Measurements from ENCODE around the gene SNX13. TPM values are rescaled to one million over a fixed set of nuclear protein-coding genes. Genes with fewer than 3 reads are reported as not detected.

Gene SNX13
- total and polyA plus RNA-seq, 7 donors: 9.6 to 80.9 (median 43.8) TPM

DNA sequence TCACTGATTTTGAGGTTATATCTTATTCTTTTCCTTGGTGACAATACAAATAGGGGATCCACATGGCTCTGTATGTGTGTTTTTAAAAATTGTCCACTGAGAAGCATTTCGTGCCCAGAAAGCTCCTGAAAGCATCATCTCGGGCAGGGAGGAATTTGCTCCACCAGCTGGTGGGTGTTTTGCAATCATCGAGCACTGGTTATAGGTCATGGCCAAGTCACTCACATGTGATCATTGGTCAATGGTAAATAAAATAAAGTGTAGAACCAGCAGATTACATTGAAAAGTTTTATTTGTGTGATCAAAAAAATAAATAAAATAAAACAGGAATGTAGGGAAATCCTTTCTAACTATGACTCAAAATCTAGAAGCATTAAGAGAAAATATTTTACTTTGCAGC, 23.0 kb upstream of the SNX13 start:
- intact Hi-C loops (cut with DNase I): no loop called here
- no peaks in the 10 kb centered on the region for H3K27me3 ChIP-seq
- TF ChIP-seq, protein P1, sequence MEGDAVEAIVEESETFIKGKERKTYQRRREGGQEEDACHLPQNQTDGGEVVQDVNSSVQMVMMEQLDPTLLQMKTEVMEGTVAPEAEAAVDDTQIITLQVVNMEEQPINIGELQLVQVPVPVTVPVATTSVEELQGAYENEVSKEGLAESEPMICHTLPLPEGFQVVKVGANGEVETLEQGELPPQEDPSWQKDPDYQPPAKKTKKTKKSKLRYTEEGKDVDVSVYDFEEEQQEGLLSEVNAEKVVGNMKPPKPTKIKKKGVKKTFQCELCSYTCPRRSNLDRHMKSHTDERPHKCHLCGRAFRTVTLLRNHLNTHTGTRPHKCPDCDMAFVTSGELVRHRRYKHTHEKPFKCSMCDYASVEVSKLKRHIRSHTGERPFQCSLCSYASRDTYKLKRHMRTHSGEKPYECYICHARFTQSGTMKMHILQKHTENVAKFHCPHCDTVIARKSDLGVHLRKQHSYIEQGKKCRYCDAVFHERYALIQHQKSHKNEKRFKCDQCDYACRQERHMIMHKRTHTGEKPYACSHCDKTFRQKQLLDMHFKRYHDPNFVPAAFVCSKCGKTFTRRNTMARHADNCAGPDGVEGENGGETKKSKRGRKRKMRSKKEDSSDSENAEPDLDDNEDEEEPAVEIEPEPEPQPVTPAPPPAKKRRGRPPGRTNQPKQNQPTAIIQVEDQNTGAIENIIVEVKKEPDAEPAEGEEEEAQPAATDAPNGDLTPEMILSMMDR (IDR thresholded peaks at IDR 0.05): no peak
- TF ChIP-seq POLR2AphosphoS5 (IDR thresholded peaks at IDR 0.05) (no peak), EP300 (IDR thresholded peaks at IDR 0.05) (no peak), POLR2A (IDR thresholded peaks at IDR 0.05) (no peak)
- H3K27ac ChIP-seq: no peak overlapping the region
- H3K4me3 ChIP-seq: no peak overlapping the region
- DNase-seq: no peak
- no peaks in the 10 kb centered on the region for H3K36me3 ChIP-seq
- H3K9me3 ChIP-seq: peaks cover 0 to 1% (median 0%) of the 10 kb centered on the region in 4 donors
- 77 to 87% methylated on average over 3 of the region's 3 CpGs for WGBS, 2 donors
- H3K4me1 ChIP-seq: no peaks in the 10 kb centered on the region

- Histone ChIP-seq H3K27me3 (no peaks in the 10 kb centered on the region), H3K4me3 (no peak overlapping the region), H3K9me3 (peaks cover 0 to 1% (median 0%) of the 10 kb centered on the region in 4 donors), H3K36me3 (no peaks in the 10 kb centered on the region), H3K4me1 (no peaks in the 10 kb centered on the region), H3K27ac (no peak overlapping the region)
- DNase-seq: no peak
- 96 to 97% methylated on average over 9 of the region's 9 CpGs for WGBS, 2 donors
- TF ChIP-seq POLR2AphosphoS5 (IDR thresholded peaks at IDR 0.05) (no peak), EP300 (IDR thresholded peaks at IDR 0.05) (no peak), POLR2A (IDR thresholded peaks at IDR 0.05) (no peak)
- TF ChIP-seq, protein P1 (IDR thresholded peaks at IDR 0.05): no peak
- intact Hi-C loops (cut with DNase I): no loop called here
Measured at GRCh38 chr7:17962652-17963051, 22.4 kb upstream of the SNX13 start.

DNA sequence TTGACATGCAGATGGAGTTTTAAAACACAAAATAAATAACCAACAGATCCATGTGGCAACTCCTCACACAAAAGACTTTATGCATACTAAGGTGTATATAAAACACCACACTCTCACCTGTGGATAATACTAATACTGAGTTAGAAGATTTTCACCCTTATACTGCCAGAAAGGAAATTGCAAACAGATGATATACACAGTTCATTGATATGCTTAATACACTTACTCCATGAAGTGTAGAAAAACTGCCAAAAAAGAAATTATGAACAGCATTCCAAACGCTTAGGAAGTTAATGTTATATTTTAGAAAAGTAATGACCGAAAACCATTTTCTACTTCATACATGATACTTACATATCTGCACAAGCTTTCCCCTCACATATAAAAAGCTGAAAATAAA, 17.6 kb upstream of the SNX13 start:
- intact Hi-C loops (cut with DNase I): no loop called here
- no peak for DNase-seq
- Histone ChIP-seq H3K4me1 (no peaks in the 10 kb centered on the region), H3K36me3 (no peaks in the 10 kb centered on the region), H3K9me3 (no peaks in the 10 kb centered on the region), H3K27ac (no peak overlapping the region), H3K27me3 (no peaks in the 10 kb centered on the region), H3K4me3 (no peak overlapping the region)
- no peak for TF ChIP-seq POLR2A (IDR thresholded peaks at IDR 0.05)
- no peak for TF ChIP-seq POLR2AphosphoS5 (IDR thresholded peaks at IDR 0.05)
- no peak for TF ChIP-seq EP300 (IDR thresholded peaks at IDR 0.05)
- WGBS, 2 donors: 90 to 98% methylated on average over 2 of the region's 2 CpGs

- Histone ChIP-seq H3K36me3 (no peaks in the 10 kb centered on the region), H3K27ac (no peak overlapping the region), H3K4me1 (no peaks in the 10 kb centered on the region), H3K27me3 (no peaks in the 10 kb centered on the region), H3K4me3 (no peak overlapping the region), H3K9me3 (no peaks in the 10 kb centered on the region)
- 79 to 87% methylated on average over 2 of the region's 2 CpGs for WGBS, 2 donors
- no peak for DNase-seq
- intact Hi-C loops (cut with DNase I): no loop called here
- TF ChIP-seq, protein P1 (IDR thresholded peaks at IDR 0.05): no peak
- TF ChIP-seq POLR2AphosphoS5 (IDR thresholded peaks at IDR 0.05) (no peak), POLR2A (IDR thresholded peaks at IDR 0.05) (no peak), EP300 (IDR thresholded peaks at IDR 0.05) (no peak)
Measured at GRCh38 chr7:17952387-17952786, 12.1 kb upstream of the SNX13 start.

DNA sequence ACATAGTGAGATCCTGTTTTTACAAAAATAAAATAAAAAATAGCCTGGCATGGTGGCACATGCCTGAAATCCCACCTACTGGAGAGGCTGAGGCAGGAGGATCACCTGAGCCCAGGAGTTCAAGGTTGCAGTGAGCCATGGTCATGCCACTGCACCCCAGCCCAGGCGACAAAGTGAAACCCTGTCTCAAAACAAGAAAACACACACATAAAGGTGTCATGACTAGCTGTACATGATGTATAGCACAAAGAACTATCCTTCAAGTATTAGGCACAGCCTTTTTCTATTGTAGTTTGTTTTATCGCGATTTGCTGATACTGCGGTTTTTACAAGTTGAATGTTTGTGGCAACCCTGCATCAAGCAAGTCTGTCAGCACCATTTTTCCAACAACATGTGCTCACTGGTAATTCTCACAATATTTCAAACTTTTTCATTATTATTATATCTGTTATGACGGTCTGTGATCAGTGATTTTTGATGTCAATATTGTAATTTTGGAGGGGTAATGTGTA, 11.5 kb upstream of the SNX13 start:
- TF ChIP-seq POLR2A (IDR thresholded peaks at IDR 0.05) (no peak), POLR2AphosphoS5 (IDR thresholded peaks at IDR 0.05) (no peak), EP300 (IDR thresholded peaks at IDR 0.05) (no peak)
- TF ChIP-seq, protein P1 (IDR thresholded peaks at IDR 0.05): no peak
- no peaks in the 10 kb centered on the region for H3K27me3 ChIP-seq
- intact Hi-C loops (cut with DNase I): no loop called here
- DNase-seq: no peak
- no peak overlapping the region for H3K4me3 ChIP-seq
- H3K9me3 ChIP-seq: no peaks in the 10 kb centered on the region
- H3K36me3 ChIP-seq: no peaks in the 10 kb centered on the region
- WGBS, 2 donors: 93 to 94% methylated on average over 5 of the region's 5 CpGs
- no peak overlapping the region for H3K27ac ChIP-seq
- no peaks in the 10 kb centered on the region for H3K4me1 ChIP-seq

Data from sigmoid colon (tissue), 7 donors.